ENCODE data around the gene CDC42. TPM values are rescaled to one million over a fixed set of nuclear protein-coding genes. Genes with fewer than 3 reads are reported as not detected.

CDC42 gene
- total and polyA plus RNA-seq, 9 of the 15 experiments (the other 6 are each of a cell fraction or from before 2014, with no cell fraction given) = 186 to 398 (median 325) TPM

DNA sequence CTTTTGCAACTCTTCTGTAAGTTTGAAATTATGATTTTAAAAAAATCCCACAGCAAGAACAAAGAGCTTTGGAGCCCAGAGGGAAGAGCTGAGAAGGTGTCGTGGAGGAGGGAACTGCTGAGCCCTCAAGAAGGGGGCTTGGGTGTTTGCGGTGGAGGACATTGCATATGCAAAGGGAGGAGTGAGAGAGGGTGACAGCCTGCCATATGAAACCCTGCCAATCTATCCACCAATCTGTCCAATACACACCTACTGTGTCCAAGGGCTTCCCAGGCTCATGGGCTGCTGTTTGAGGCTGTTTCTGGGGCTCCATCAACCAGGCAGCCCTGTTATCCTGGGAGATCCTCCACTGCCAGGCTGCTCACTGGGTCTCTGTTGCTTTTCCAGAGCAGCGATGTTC, 75.2 kb downstream of the CDC42 start (continued):
- TF ChIP-seq, protein P1, sequence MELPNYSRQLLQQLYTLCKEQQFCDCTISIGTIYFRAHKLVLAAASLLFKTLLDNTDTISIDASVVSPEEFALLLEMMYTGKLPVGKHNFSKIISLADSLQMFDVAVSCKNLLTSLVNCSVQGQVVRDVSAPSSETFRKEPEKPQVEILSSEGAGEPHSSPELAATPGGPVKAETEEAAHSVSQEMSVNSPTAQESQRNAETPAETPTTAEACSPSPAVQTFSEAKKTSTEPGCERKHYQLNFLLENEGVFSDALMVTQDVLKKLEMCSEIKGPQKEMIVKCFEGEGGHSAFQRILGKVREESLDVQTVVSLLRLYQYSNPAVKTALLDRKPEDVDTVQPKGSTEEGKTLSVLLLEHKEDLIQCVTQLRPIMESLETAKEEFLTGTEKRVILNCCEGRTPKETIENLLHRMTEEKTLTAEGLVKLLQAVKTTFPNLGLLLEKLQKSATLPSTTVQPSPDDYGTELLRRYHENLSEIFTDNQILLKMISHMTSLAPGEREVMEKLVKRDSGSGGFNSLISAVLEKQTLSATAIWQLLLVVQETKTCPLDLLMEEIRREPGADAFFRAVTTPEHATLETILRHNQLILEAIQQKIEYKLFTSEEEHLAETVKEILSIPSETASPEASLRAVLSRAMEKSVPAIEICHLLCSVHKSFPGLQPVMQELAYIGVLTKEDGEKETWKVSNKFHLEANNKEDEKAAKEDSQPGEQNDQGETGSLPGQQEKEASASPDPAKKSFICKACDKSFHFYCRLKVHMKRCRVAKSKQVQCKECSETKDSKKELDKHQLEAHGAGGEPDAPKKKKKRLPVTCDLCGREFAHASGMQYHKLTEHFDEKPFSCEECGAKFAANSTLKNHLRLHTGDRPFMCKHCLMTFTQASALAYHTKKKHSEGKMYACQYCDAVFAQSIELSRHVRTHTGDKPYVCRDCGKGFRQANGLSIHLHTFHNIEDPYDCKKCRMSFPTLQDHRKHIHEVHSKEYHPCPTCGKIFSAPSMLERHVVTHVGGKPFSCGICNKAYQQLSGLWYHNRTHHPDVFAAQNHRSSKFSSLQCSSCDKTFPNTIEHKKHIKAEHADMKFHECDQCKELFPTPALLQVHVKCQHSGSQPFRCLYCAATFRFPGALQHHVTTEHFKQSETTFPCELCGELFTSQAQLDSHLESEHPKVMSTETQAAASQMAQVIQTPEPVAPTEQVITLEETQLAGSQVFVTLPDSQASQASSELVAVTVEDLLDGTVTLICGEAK (IDR thresholded peaks at IDR 0.05) = no peak
- TF ChIP-seq, protein P1 (CRISPR knock-in tag; IDR thresholded peaks at IDR 0.05) = no peak
